Prostate gland (tissue), 2 donors: Measurements from ENCODE around the gene ANKRD22. TPM values are rescaled to one million over a fixed set of nuclear protein-coding genes. Genes with fewer than 3 reads are reported as not detected.

ENCODE experiments used
- DNase-seq: peaks from one replicate; pipeline ENCODE4 v3.0.0-alpha.2; 2019; ENCODE audit warnings: low spot score
- H3K27ac ChIP-seq, 2 donors: fragments of 200-600 bp; sonication (generic); 2 replicates each; pipeline ENCODE4 v1.5.1; 2017 to 2019
- H3K27me3 ChIP-seq: fragments of 200-600 bp; sonication (generic); replicated peaks from 2 replicates; pipeline ENCODE4 v1.5.1; 2019; ENCODE audit not compliant: insufficient read depth
- H3K36me3 ChIP-seq, 2 donors: fragments of 200-600 bp; sonication (generic); 1 replicate in 1 of 2; 2 replicates in 1 of 2; pipeline versions ENCODE4 v1.5.1 to v1.8.1; 2017 to 2019
- H3K4me1 ChIP-seq: fragments of 200-600 bp; sonication (generic); replicated peaks from 2 replicates; pipeline ENCODE4 v1.5.1; 2019
- H3K4me3 ChIP-seq, 2 donors: fragments of 200-600 bp; sonication (generic); 2 replicates each; pipeline ENCODE4 v1.5.1; 2017 to 2019
- H3K9me3 ChIP-seq: fragments of 200-600 bp; sonication (generic); 2 replicates; pipeline ENCODE4 v1.5.1; 2017
- CTCF ChIP-seq, 4 experiments: fragments of 200-600 bp in 2 of 4; fragments of 450-650 bp in 2 of 4; sonication (generic) in 2 of 4; IDR thresholded peaks; 1 replicate in 3 of 4; 2 replicates in 1 of 4; pipeline ENCODE4 v1.5.1; 2016 to 2019; ENCODE audit warnings: antibody characterized with exemption in 4 of 4, mild to moderate bottlenecking in 2 of 4, moderate library complexity in 2 of 4
- POLR2A ChIP-seq: fragments of 450-650 bp; IDR thresholded peaks from one replicate; pipeline ENCODE4 v1.6.1; 2016; ENCODE audit warnings: antibody characterized with exemption, mild to moderate bottlenecking
- POLR2AphosphoS5 ChIP-seq: sonication (generic); formaldehyde crosslinking; IDR thresholded peaks from one replicate; pipeline ENCODE4 v1.6.1; 2017; ENCODE audit warnings: antibody characterized with exemption
- WGBS: methylation state at CpG from one replicate; pipeline ENCODE4 v1.1.5; 2018; 5-methylcytosine and 5-hydroxymethylcytosine counted together
- intact Hi-C: fragments of 100-400 bp; cut with DNase I; formaldehyde crosslinking; loops from one replicate; pipeline ENCODE4 v1.14.2; 2022
- total RNA-seq, 2 donors: library from RNA; depleted of rRNA; stranded (reverse); fragments of >200 nt; gene quantifications; one replicate each; pipeline ENCODE4 v1.1.0, GENCODE V29; 2016

ANKRD22 gene
- total RNA-seq, 2 donors from 2014 or later: 2.8 to 3.1 TPM

- Histone ChIP-seq H3K36me3 (no peaks in the 10 kb centered on the region), H3K4me1 (peaks cover 2% of the 10 kb centered on the region), H3K9me3 (no peaks in the 10 kb centered on the region), H3K27me3 (no peaks in the 10 kb centered on the region), H3K27ac (no peak overlapping the region), H3K4me3 (no peak overlapping the region)
- TF ChIP-seq POLR2AphosphoS5: no peak
- TF ChIP-seq CTCF (IDR thresholded peaks at IDR 0.05): no peak
- no peak for TF ChIP-seq POLR2A
- intact Hi-C loops: no loop called here
- DNase-seq: no peak
- WGBS: 12% methylated on average over 1 of the region's 1 CpG
These were observed 3.1 kb downstream of the ANKRD22 start for GRCh38 chr10:88848499-88848898.

DNA sequence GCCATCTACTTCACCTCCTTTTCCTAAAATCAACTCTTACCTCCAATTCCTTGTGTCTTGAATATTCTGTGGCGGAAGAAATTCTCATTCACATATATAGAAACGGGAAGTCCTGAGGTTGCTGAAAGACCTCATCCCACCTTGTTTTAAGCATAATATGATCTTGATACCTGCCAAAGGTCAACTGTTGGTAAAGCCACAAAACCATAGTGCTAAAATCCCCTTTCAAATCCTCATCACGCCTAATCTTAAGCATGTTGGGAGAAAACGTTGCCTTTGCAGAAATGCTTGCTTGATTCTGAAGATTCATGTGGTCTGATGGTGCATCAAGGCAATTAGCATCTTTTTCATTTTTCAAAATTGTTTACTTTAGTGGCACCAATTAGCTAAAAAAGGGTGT, 8.5 kb downstream of the ANKRD22 start:
- H3K4me1 ChIP-seq: no peaks in the 10 kb centered on the region
- DNase-seq: no peak
- 95% methylated on average over 4 of the region's 4 CpGs for WGBS

DNA sequence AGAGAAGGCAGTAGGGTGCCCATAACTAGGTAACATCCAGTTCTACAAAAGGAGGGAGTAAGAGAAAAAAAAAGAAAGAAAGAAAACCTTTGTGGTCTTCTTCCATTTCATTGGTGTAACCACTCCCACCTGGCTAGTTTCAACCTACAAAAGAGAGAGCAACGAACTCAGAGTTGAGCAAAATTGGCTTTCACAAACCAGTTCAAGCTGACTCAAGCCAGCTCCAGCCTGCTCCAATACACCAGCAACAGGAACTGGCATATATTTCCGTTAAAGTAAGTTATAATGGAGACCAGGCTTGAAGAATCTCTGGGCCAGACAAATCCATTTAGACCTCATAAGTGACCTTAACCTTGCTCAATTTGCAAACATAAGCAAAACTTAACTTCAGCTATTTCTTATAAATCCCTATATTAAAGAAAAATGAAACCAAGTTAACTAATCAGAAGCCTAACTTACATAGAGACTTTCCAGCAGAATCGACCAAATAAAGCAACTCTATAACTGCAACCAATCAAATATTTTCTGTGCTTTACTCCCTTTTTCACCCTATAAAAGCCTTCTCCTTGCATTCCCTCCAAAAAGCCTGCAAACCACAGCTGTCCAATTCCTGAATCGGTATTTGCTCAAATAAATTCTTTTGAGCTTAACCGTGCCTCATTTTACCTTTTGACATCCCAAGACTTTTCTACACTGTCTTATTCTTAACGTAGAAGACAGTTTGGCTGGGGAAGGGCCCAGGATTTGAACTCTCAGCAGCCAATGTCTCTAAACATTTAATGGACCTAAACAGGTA, 10.1 kb downstream of the ANKRD22 start:
- no peak for TF ChIP-seq POLR2A
- no peak for TF ChIP-seq CTCF (IDR thresholded peaks at IDR 0.05)
- TF ChIP-seq POLR2AphosphoS5: no peak
- Histone ChIP-seq H3K9me3 (no peaks in the 10 kb centered on the region), H3K36me3 (no peaks in the 10 kb centered on the region), H3K27me3 (no peaks in the 10 kb centered on the region), H3K27ac (no peak overlapping the region), H3K4me3 (no peak overlapping the region), H3K4me1 (no peaks in the 10 kb centered on the region)
- intact Hi-C loops: no loop called here
- 74% methylated on average over 6 of the region's 6 CpGs for WGBS
- DNase-seq: no peak

More for the DNA sequence above, 8.5 kb downstream of the ANKRD22 start:
- intact Hi-C loops: no loop called here
- Histone ChIP-seq H3K27me3 (no peaks in the 10 kb centered on the region), H3K9me3 (no peaks in the 10 kb centered on the region), H3K4me3 (no peak overlapping the region), H3K36me3 (no peaks in the 10 kb centered on the region), H3K27ac (no peak overlapping the region)
- TF ChIP-seq CTCF (IDR thresholded peaks at IDR 0.05) (no peak), POLR2A (no peak), POLR2AphosphoS5 (no peak)

GRCh38 chr10:88840881-88841280, 10.8 kb downstream of the ANKRD22 start:
- intact Hi-C loops: no loop called here
- TF ChIP-seq POLR2A (no peak), POLR2AphosphoS5 (no peak), CTCF (IDR thresholded peaks at IDR 0.05) (no peak)
- Histone ChIP-seq H3K27me3 (no peaks in the 10 kb centered on the region), H3K36me3 (no peaks in the 10 kb centered on the region), H3K9me3 (no peaks in the 10 kb centered on the region), H3K4me3 (no peak overlapping the region), H3K27ac (no peak overlapping the region), H3K4me1 (no peaks in the 10 kb centered on the region)
- WGBS: 85% methylated on average over 5 of the region's 5 CpGs
- DNase-seq: no peak

DNA sequence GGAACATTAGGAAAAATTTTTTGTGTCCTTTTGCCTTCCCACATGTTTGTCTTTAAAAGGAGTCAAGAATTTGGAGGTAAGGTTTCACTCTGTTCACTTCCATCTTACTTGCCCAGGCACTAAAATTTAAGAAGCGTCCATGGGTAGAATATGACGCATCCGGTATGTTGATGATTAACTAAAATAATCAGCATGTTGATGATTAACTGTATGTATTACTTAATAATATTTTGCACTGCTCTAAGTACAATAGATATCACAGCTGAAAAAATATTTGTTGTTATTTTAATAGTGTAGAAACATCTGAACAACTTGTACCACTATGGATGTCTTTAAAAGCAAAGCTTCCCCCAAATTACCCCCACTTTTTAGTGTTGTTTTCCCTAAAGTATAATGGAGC, 11.5 kb downstream of the ANKRD22 start:
- H3K4me1 ChIP-seq: no peaks in the 10 kb centered on the region

More for the DNA sequence above, 11.5 kb downstream of the ANKRD22 start:
- Histone ChIP-seq H3K27me3 (no peaks in the 10 kb centered on the region), H3K27ac (no peak overlapping the region), H3K9me3 (no peaks in the 10 kb centered on the region), H3K36me3 (no peaks in the 10 kb centered on the region), H3K4me3 (no peak overlapping the region)
- no peak for DNase-seq
- TF ChIP-seq CTCF (IDR thresholded peaks at IDR 0.05) (no peak), POLR2A (no peak), POLR2AphosphoS5 (no peak)
- WGBS: 90% methylated on average over 3 of the region's 3 CpGs
- intact Hi-C loops: no loop called here
